HUES6 (cell line): ENCODE measurements around the gene MGA.

Source experiments
- H3K27ac ChIP-seq: 2 replicates; pipeline ENCODE4 v1.7.0; 2013; ENCODE audit warnings: low read depth, mild to moderate bottlenecking, low read length, inconsistent platforms
- H3K27me3 ChIP-seq: 2 replicates; pipeline ENCODE4 v1.6.1; 2013; ENCODE audit warnings: low read length; ENCODE audit not compliant: control insufficient read depth, insufficient read depth
- H3K36me3 ChIP-seq: 2 replicates; pipeline ENCODE4 v1.6.1; 2013; ENCODE audit warnings: low read length; ENCODE audit not compliant: control insufficient read depth, insufficient read depth
- H3K4me1 ChIP-seq: 2 replicates; pipeline ENCODE4 v1.6.1; 2013; ENCODE audit warnings: low read length; ENCODE audit not compliant: control insufficient read depth, insufficient read depth
- H3K4me3 ChIP-seq: 2 replicates; pipeline ENCODE4 v1.5.1; 2013; ENCODE audit warnings: low read depth, low read length
- H3K9ac ChIP-seq: one replicate; pipeline ENCODE4 v1.6.1; 2013; ENCODE audit warnings: mild to moderate bottlenecking, low read length
- H3K9me3 ChIP-seq: 2 replicates; pipeline ENCODE4 v1.6.1; 2013; ENCODE audit warnings: low read depth, low read length; ENCODE audit not compliant: control insufficient read depth, insufficient read depth

Gene MGA

DNA sequence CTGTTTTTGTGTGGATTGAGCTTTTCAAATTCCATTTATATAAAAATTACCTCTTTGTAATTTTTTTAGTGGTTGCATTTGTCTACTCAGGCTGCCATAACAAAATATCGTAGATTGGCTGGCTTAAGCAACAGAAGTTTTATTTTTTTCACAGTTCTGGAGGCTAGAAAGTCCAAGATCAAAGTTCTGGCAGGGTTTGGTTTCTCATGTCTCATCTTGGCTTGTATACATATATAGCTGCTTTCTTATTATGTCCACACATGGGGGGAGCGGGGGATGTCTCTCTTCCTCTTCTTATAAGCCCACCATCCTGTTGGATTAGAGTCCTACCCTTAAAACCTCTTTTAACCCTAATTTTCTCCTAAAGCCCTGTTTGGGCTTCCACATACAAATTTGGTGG is 28.5 kb downstream of the MGA start:
- H3K27me3 ChIP-seq, result no peaks in the 10 kb centered on the region
- H3K9ac ChIP-seq, result no peak overlapping the region
- peaks cover 11% of the 10 kb centered on the region; the same call in 1 of the 2 replicates for H3K4me1 ChIP-seq
- H3K27ac ChIP-seq, result no peak overlapping the region
- H3K4me3 ChIP-seq, result no peak overlapping the region
- no peaks in the 10 kb centered on the region for H3K36me3 ChIP-seq
- no peaks in the 10 kb centered on the region for H3K9me3 ChIP-seq

DNA sequence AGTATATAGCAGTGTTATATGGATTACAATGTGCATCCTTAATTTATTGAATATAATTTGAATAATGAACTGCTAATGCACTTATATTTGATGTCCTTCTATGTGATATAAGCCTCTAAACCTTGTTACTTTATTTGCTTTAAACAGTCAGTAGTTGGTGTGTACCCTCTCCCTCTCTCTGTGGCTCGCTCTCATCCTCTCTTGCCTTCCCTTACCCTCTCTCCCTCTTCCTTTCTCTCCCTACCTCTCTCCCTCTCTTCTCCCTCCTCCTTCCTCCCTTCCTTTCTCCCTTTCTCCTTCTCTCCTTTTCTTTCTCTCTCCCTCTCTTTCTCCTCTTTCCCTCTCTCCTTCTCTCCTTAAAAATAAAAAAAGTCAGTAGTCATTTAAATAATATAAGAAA is 28.9 kb downstream of the MGA start:
- Histone ChIP-seq H3K27me3 (no peaks in the 10 kb centered on the region), H3K27ac (no peak overlapping the region), H3K4me3 (no peak overlapping the region)

DNA sequence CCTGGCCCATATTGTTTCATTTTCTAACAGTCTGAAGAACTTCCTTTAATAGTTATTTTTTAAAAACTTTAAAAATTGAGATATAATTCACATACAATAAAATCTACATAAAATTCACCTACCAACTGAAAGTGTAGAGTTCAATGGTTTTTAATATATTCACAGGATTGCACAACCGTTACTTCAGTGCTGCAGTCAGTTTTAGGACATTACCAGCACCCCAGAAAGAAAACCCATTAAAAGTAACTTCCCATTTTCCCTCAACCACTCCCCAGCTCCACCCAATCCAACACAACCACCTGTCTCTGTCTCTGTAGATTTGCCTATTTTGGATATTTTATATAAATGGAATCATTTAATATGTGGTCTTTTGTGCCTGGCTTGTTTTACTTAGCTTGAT is 29.6 kb downstream of the MGA start:
- Histone ChIP-seq H3K4me1 (peaks cover 11% of the 10 kb centered on the region; the same call in 1 of the 2 replicates), H3K4me3 (no peak overlapping the region), H3K27me3 (no peaks in the 10 kb centered on the region), H3K9ac (no peak overlapping the region), H3K9me3 (no peaks in the 10 kb centered on the region), H3K36me3 (no peaks in the 10 kb centered on the region), H3K27ac (no peak overlapping the region)

More for the DNA sequence above, 28.9 kb downstream of the MGA start:
- H3K36me3 ChIP-seq, result no peaks in the 10 kb centered on the region
- peaks cover 11% of the 10 kb centered on the region; the same call in 1 of the 2 replicates for H3K4me1 ChIP-seq
- H3K9ac ChIP-seq, result no peak overlapping the region
- no peaks in the 10 kb centered on the region for H3K9me3 ChIP-seq

DNA sequence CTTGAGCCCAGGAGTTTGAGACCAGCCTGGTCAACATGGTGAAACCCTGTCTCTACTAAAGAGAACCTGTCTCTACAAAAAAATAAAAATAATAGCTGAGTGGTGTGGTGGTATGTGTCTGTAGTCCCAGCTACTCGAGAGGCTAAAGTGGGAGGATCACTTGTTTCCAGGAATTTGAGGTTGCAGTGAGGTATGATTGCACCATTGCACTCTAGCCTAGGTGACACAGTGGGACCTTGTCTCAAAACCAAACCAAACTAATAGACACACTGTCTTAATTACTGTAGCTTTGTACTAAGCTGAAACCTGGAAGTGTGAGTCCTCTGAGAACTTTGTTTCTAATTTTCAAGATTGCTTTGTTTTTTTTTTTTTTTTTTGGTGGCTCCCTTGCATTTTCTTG is 30.4 kb downstream of the MGA start:
- Histone ChIP-seq H3K36me3 (no peaks in the 10 kb centered on the region), H3K4me1 (peaks cover 11% of the 10 kb centered on the region; the same call in 1 of the 2 replicates), H3K27ac (no peak overlapping the region), H3K27me3 (no peaks in the 10 kb centered on the region), H3K4me3 (no peak overlapping the region), H3K9ac (no peak overlapping the region), H3K9me3 (no peaks in the 10 kb centered on the region)

DNA sequence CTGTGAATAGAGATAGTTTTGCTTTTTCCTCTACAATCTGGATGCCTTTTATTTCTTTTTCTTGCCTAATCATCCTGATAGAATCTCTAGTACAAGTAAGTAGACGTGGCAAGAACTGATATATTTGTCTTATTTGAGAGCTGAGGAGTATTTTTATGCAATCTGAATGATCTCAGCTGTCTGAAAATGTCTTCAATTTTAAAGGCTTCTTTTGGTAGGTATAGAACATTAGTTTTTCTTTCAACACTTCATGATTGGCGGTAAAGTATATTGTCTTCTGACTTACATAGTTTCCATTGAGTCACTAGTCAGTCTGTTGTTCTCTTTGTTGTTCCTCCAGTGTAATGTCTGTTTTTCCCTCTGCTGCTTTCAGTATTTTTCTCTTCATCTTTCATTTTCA is 31.3 kb downstream of the MGA start:
- Histone ChIP-seq H3K9me3 (no peaks in the 10 kb centered on the region), H3K4me3 (no peak overlapping the region), H3K9ac (no peak overlapping the region), H3K27ac (peak overlapping the region; percentile 19; the same call in 1 of the 2 replicates), H3K4me1 (peaks cover 11% of the 10 kb centered on the region; the same call in 1 of the 2 replicates), H3K36me3 (peaks cover 6% of the 10 kb centered on the region), H3K27me3 (no peaks in the 10 kb centered on the region)

DNA sequence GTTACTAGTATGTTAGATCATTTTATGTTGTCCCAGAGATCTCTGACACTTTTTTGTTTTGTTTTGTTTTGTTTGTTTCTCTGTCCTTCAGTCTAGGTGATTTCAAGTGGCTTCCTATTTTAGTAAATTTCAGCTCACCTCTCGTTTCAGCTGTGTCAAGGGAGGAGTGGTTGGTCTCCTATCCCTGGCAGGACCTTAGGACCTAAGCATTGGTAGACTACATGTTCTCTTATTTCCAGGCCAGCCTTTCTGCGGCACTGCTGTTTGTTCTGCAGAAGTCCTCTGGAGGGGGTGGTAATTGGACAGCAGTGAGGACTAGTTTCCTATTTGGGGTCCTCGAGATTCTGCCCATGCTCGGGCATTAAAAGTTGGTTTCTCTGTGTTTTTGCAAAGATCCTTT is 31.8 kb downstream of the MGA start:
- H3K9ac ChIP-seq, result no peak overlapping the region
- H3K9me3 ChIP-seq, result no peaks in the 10 kb centered on the region
- peaks cover 11% of the 10 kb centered on the region; the same call in 1 of the 2 replicates for H3K4me1 ChIP-seq
- no peaks in the 10 kb centered on the region for H3K27me3 ChIP-seq
- no peak overlapping the region for H3K4me3 ChIP-seq
- peak overlapping the region; percentile 19; the same call in 1 of the 2 replicates for H3K27ac ChIP-seq
- H3K36me3 ChIP-seq, result peaks cover 8% of the 10 kb centered on the region

DNA sequence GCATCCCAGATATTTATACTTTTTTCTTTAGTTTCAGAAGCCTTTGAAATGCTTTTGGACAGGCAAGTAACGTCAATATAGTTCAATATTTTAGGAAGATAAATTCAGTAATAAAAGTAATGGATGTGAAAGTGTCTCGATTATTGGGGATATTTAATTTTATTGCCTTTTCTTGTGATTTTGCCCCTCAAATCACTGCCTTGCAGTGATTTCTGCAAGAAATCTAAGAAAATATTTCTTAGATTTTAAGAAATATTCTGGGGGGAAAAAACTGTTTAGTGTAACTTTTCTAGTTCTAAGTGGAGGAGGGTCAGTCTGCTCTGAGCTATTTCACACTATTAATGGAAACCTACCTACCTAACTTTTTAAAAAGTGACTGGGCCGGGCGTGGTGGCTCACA is 33.6 kb downstream of the MGA start:
- H3K4me1 ChIP-seq, result peaks cover 11% of the 10 kb centered on the region; the same call in 1 of the 2 replicates
- no peak overlapping the region for H3K27ac ChIP-seq
- H3K27me3 ChIP-seq, result no peaks in the 10 kb centered on the region

DNA sequence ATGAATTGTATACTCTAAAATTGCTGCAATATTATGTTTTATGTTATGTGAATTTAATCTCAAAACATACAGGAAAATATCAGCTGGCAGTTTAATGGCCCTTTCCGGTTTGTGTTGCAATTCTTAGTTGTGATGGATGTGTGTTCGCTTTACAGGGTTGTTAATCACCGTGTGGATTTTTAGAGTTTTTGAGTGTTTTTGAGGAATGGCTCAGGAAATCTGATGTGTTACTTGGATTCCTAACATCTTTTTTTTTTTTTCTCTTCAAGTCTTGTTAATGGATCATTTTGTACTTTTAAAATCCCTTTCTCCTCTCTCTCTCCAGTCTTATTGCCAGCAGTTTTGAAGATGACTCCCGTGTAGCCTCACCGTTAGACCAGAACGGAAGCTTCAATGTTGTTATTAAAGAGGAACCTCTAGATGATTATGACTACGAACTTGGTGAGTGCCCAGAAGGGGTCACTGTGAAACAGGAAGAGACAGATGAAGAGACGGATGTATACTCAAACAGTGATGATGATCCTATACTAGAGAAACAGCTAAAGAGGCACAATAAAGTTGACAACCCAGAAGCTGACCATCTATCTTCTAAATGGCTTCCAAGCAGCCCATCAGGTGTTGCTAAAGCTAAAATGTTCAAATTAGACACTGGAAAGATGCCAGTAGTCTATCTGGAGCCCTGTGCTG is 35.7 kb downstream of the MGA start:
- Histone ChIP-seq H3K27me3 (no peaks in the 10 kb centered on the region), H3K36me3 (peaks cover 19% of the 10 kb centered on the region), H3K4me3 (no peak overlapping the region), H3K9ac (no peak overlapping the region), H3K9me3 (no peaks in the 10 kb centered on the region), H3K27ac (no peak overlapping the region), H3K4me1 (peaks cover 11% of the 10 kb centered on the region; the same call in 1 of the 2 replicates)

More for the DNA sequence above, 33.6 kb downstream of the MGA start:
- no peak overlapping the region for H3K4me3 ChIP-seq
- H3K36me3 ChIP-seq, result peaks cover 8% of the 10 kb centered on the region
- no peak overlapping the region for H3K9ac ChIP-seq
- no peaks in the 10 kb centered on the region for H3K9me3 ChIP-seq

DNA sequence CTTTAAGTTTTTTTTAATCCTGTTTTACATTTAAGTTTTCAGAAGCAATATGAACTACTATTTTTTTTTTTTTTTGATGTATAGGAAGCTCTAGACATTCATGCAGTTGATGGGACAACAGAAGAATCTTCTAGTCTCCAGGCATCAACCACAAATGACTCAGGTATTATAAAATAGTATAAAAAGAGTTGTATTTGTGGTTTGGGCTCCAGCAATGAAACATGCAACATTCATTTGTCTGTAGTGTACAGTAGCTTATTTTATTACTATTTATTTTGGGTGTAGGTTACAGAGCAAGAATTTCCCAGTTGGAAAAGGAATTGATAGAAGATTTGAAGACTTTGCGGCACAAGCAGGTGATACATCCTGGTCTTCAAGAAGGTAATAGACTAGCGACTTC is 38.6 kb downstream of the MGA start:
- Histone ChIP-seq H3K9me3 (no peaks in the 10 kb centered on the region), H3K36me3 (peaks cover 27% of the 10 kb centered on the region), H3K9ac (no peak overlapping the region), H3K27me3 (no peaks in the 10 kb centered on the region), H3K4me3 (no peak overlapping the region), H3K27ac (no peak overlapping the region), H3K4me1 (no peaks in the 10 kb centered on the region)

DNA sequence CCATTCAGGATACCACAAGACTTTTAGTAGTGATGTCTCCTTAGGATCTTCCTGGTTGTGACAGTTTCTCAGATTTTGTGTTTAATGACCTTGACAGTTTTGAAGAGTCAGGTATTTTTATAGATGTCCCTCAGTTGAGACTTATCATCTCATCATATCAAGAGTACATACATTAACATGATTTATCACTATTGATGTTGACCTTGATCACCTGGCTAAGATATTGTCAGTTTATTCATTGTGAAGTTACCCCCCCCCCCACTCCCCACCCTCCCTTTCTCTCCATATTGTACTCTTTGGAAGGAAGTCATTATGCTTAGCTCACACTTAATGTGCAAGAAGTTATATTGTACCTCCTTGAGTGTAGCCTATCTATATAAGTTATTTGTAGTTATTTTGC is 42.9 kb downstream of the MGA start:
- Histone ChIP-seq H3K4me3 (no peak overlapping the region), H3K27me3 (no peaks in the 10 kb centered on the region), H3K36me3 (peaks cover 28% of the 10 kb centered on the region), H3K9me3 (no peaks in the 10 kb centered on the region), H3K9ac (no peak overlapping the region), H3K27ac (no peak overlapping the region), H3K4me1 (no peaks in the 10 kb centered on the region)

DNA sequence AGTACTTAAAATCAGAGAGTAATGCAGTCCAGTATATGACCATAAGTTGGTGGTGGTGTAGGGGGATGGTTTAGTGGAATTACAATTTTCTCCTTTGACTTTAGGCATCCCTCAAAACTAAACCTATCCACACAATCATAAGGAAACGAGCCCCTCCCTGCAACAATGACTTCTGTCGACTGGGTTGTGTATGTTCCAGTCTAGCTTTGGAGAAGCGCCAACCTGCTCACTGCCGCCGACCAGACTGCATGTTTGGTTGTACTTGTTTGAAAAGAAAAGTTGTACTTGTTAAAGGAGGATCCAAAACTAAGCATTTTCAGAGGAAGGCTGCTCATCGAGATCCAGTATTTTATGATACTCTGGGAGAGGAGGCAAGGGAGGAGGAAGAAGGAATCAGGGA is 52.8 kb downstream of the MGA start:
- H3K4me3 ChIP-seq, result no peak overlapping the region
- no peak overlapping the region for H3K27ac ChIP-seq
- no peak overlapping the region for H3K9ac ChIP-seq
- no peaks in the 10 kb centered on the region for H3K9me3 ChIP-seq
- no peaks in the 10 kb centered on the region for H3K4me1 ChIP-seq
- H3K27me3 ChIP-seq, result no peaks in the 10 kb centered on the region
- H3K36me3 ChIP-seq, result peaks cover 49% of the 10 kb centered on the region
